Measurements from ENCODE around the gene NUP93. TPM values are rescaled to one million over a fixed set of nuclear protein-coding genes. Genes with fewer than 3 reads are reported as not detected.

NUP93 gene
- total and polyA plus RNA-seq, 2 experiments from 2014 or later: 23.5 to 35.7 TPM

DNA sequence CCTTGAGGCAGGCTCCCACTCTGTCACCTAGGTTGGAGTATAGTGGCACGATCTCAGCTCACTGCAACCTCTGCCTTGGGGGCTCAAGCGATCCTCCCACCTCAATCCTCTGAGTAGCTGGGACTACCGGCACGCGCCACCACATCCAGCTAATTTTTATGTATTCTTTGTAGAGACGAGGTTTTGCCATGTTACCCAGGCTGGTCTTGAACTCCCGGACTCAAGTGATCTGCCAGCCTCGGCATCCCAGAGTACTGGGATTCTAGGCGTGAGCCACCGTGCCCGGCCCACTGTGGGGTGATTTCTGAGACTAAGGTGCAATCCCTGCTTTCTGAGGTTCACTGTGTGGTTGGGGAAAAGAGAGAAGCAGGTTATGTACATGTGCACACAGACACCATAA, 123.0 kb downstream of the NUP93 start:
- Histone ChIP-seq H3K36me3 (replicated peaks; ENCODE audit: insufficient read depth, low read depth) (no peaks in the 10 kb centered on the region), H3K4me3 (no peak overlapping the region), H3K4me2 (no peak overlapping the region), H3K79me2 (no peaks in the 10 kb centered on the region), H3K9me3 (ENCODE audit: low read depth) (no peaks in the 10 kb centered on the region), H4K20me1 (ENCODE audit: insufficient read depth, poor library complexity, severe bottlenecking) (no peaks in the 10 kb centered on the region), H3K27me3 (no peaks in the 10 kb centered on the region), H3K4me1 (ENCODE audit: insufficient read depth) (peaks cover 17% of the 10 kb centered on the region), H2AFZ (no peak overlapping the region), H3K9me2 (replicated peaks; ENCODE audit: insufficient read depth) (no peaks in the 10 kb centered on the region), H3K27ac (no peak overlapping the region)
- WGBS (ENCODE audit: low lambda C conversion rate, missing lambda C conversion rate): 97% methylated on average over 11 of the region's 11 CpGs
- TF ChIP-seq, protein P1, sequence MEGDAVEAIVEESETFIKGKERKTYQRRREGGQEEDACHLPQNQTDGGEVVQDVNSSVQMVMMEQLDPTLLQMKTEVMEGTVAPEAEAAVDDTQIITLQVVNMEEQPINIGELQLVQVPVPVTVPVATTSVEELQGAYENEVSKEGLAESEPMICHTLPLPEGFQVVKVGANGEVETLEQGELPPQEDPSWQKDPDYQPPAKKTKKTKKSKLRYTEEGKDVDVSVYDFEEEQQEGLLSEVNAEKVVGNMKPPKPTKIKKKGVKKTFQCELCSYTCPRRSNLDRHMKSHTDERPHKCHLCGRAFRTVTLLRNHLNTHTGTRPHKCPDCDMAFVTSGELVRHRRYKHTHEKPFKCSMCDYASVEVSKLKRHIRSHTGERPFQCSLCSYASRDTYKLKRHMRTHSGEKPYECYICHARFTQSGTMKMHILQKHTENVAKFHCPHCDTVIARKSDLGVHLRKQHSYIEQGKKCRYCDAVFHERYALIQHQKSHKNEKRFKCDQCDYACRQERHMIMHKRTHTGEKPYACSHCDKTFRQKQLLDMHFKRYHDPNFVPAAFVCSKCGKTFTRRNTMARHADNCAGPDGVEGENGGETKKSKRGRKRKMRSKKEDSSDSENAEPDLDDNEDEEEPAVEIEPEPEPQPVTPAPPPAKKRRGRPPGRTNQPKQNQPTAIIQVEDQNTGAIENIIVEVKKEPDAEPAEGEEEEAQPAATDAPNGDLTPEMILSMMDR (IDR thresholded peaks at IDR 0.05; ENCODE audit: poor library complexity): no peak
- TF ChIP-seq EZH2phosphoT487 (IDR thresholded peaks at IDR 0.05; ENCODE audit: low read depth, severe bottlenecking, unreplicated experiment) (no peak), EZH2 (IDR thresholded peaks at IDR 0.05; ENCODE audit: borderline replicate concordance) (no peak)
- no peak for DNase-seq (ENCODE audit: low spot score)

GRCh38 chr16:56855201-56855600, 125.3 kb downstream of the NUP93 start:
- no peaks in the 10 kb centered on the region for H4K20me1 ChIP-seq (ENCODE audit: insufficient read depth, poor library complexity, severe bottlenecking)
- H3K4me3 ChIP-seq: no peak overlapping the region
- DNase-seq (ENCODE audit: low spot score): no peak
- TF ChIP-seq, protein P1 (IDR thresholded peaks at IDR 0.05; ENCODE audit: poor library complexity): no peak
- TF ChIP-seq EZH2phosphoT487 (IDR thresholded peaks at IDR 0.05; ENCODE audit: low read depth, severe bottlenecking, unreplicated experiment) (no peak), EZH2 (IDR thresholded peaks at IDR 0.05; ENCODE audit: borderline replicate concordance) (no peak)
- H3K27me3 ChIP-seq: no peaks in the 10 kb centered on the region
- no peak overlapping the region for H3K27ac ChIP-seq
- no peaks in the 10 kb centered on the region for H3K9me3 ChIP-seq (ENCODE audit: low read depth)
- 98% methylated on average over 6 of the region's 6 CpGs for WGBS (ENCODE audit: low lambda C conversion rate, missing lambda C conversion rate)
- no peak overlapping the region for H2AFZ ChIP-seq
- peaks cover 14% of the 10 kb centered on the region for H3K4me1 ChIP-seq (ENCODE audit: insufficient read depth)
- no peaks in the 10 kb centered on the region for H3K9me2 ChIP-seq (replicated peaks; ENCODE audit: insufficient read depth)
- no peaks in the 10 kb centered on the region for H3K79me2 ChIP-seq
- no peak overlapping the region for H3K4me2 ChIP-seq
- H3K36me3 ChIP-seq (replicated peaks; ENCODE audit: insufficient read depth, low read depth): no peaks in the 10 kb centered on the region

- H3K9me2 ChIP-seq (replicated peaks; ENCODE audit: insufficient read depth): no peaks in the 10 kb centered on the region
- H3K79me2 ChIP-seq: no peaks in the 10 kb centered on the region
- no peak overlapping the region for H3K4me2 ChIP-seq
- no peaks in the 10 kb centered on the region for H4K20me1 ChIP-seq (ENCODE audit: insufficient read depth, poor library complexity, severe bottlenecking)
- no peaks in the 10 kb centered on the region for H3K36me3 ChIP-seq (replicated peaks; ENCODE audit: insufficient read depth, low read depth)
- H3K27me3 ChIP-seq: no peaks in the 10 kb centered on the region
- DNase-seq (ENCODE audit: low spot score): no peak
- H3K9me3 ChIP-seq (ENCODE audit: low read depth): no peaks in the 10 kb centered on the region
- no peak for TF ChIP-seq EZH2phosphoT487 (IDR thresholded peaks at IDR 0.05; ENCODE audit: low read depth, severe bottlenecking, unreplicated experiment)
- TF ChIP-seq, protein P1 (IDR thresholded peaks at IDR 0.05; ENCODE audit: poor library complexity): no peak
- TF ChIP-seq EZH2 (IDR thresholded peaks at IDR 0.05; ENCODE audit: borderline replicate concordance): no peak
- no peak overlapping the region for H3K4me3 ChIP-seq
- peaks cover 18% of the 10 kb centered on the region for H3K4me1 ChIP-seq (ENCODE audit: insufficient read depth)
- no peak overlapping the region for H2AFZ ChIP-seq
- WGBS (ENCODE audit: low lambda C conversion rate, missing lambda C conversion rate): 56% methylated on average over 4 of the region's 4 CpGs
- peak overlapping the region; percentile 55 for H3K27ac ChIP-seq
Observed at GRCh38 chr16:56855946-56856345, 126.0 kb downstream of the NUP93 start.

Measured in hepatocyte (in vitro differentiated cells).